ENCODE data around the gene INIP. TPM values are rescaled to one million over a fixed set of nuclear protein-coding genes. Genes with fewer than 3 reads are reported as not detected.

INIP gene
- total and polyA plus RNA-seq, 7 experiments from 2014 or later = 13.8 to 63.1 (median 32.2) TPM

GRCh38 chr9:112754578-112754977 is 36.7 kb upstream of the INIP start:
- H3K4me3 Mint-ChIP-seq = peak overlapping the region; percentile 49 to 84 (median 66)
- peaks cover 0 to 4% (median 0%) of the 10 kb centered on the region in 5 donors for H3K27me3 Mint-ChIP-seq
- peaks cover 47 to 49% of the 10 kb centered on the region in 2 donors for H3K4me1 ChIP-seq (ENCODE audit: control insufficient read depth in 2 of 2, insufficient read depth in 2 of 2, low read length in 2 of 2)
- no peaks in the 10 kb centered on the region for H3K9me3 Mint-ChIP-seq
- H3K4me3 ChIP-seq (ENCODE audit: low read length) = no peak overlapping the region
- H3K9me3 ChIP-seq (ENCODE audit: control insufficient read depth in 2 of 3, low read length in 3 of 3) = no peaks in the 10 kb centered on the region
- DNase-seq (peak in 7 of 9 donors; percentile 22 to 45 (median 39)), ATAC-seq (peak; percentile 36)
- H3K4me1 Mint-ChIP-seq = peaks cover 65 to 85% (median 76%) of the 10 kb centered on the region in 7 donors
- peak overlapping the region; percentile 7 to 87 (median 56) for H3K27ac Mint-ChIP-seq
- intact Hi-C loops (cut with micrococcal nuclease) = loop anchor here in 1 of 2 donors (1.0 to 10.0 kb wide), 5 partner anchors 16 to 1270 kb away; partner anchors contain the start of genes ECPAS, PTBP3 and UGCG
- H3K27ac ChIP-seq (ENCODE audit: low read depth, low read length) = no peak overlapping the region
- ChIA-PET CTCF (no interaction called here), POLR2A (interaction anchor here (1.2 kb wide), 1 partner anchor 375 kb away, joined by 3 read pairs; no protein-coding TSS in a partner anchor)
- peaks cover 0 to 4% (median 0%) of the 10 kb centered on the region in 3 experiments for H3K36me3 ChIP-seq (ENCODE audit: control insufficient read depth in 2 of 3, insufficient read depth in 3 of 3, low read length in 3 of 3)
- H3K36me3 Mint-ChIP-seq = peaks cover 0 to 25% (median 9%) of the 10 kb centered on the region in 5 donors
- no peaks in the 10 kb centered on the region for H3K27me3 ChIP-seq (ENCODE audit: control insufficient read depth in 2 of 2, insufficient read depth in 2 of 2, low read length in 2 of 2)

GRCh38 chr9:112753725-112754124 is 35.8 kb upstream of the INIP start:
- H3K27ac Mint-ChIP-seq = peak overlapping the region in 6 of 9 donors; percentile 10 to 62 (median 26)
- CTCF ChIA-PET = no interaction called here
- POLR2A ChIA-PET = interaction anchor here (1.2 kb wide), 1 partner anchor 375 kb away, joined by 3 read pairs; no protein-coding TSS in a partner anchor
- no peak overlapping the region for H3K27ac ChIP-seq (ENCODE audit: low read depth, low read length)
- H3K9me3 Mint-ChIP-seq = no peaks in the 10 kb centered on the region
- H3K36me3 ChIP-seq (ENCODE audit: control insufficient read depth in 2 of 3, insufficient read depth in 3 of 3, low read length in 3 of 3) = peaks cover 0 to 4% (median 0%) of the 10 kb centered on the region in 3 experiments
- peaks cover 51 to 53% of the 10 kb centered on the region in 2 donors for H3K4me1 ChIP-seq (ENCODE audit: control insufficient read depth in 2 of 2, insufficient read depth in 2 of 2, low read length in 2 of 2)
- peaks cover 63 to 86% (median 78%) of the 10 kb centered on the region in 7 donors for H3K4me1 Mint-ChIP-seq
- no peaks in the 10 kb centered on the region for H3K27me3 ChIP-seq (ENCODE audit: control insufficient read depth in 2 of 2, insufficient read depth in 2 of 2, low read length in 2 of 2)
- ATAC-seq (no peak), DNase-seq (no peak)
- H3K4me3 Mint-ChIP-seq = peak overlapping the region in 6 of 10 donors; percentile 6 to 65 (median 32)
- no peak overlapping the region for H3K4me3 ChIP-seq (ENCODE audit: low read length)
- peaks cover 0 to 20% (median 5%) of the 10 kb centered on the region in 5 donors for H3K36me3 Mint-ChIP-seq
- intact Hi-C loops (cut with micrococcal nuclease) = loop anchor here in 1 of 2 donors (1.0 to 10.0 kb wide), 5 partner anchors 17 to 1269 kb away; partner anchors contain the start of genes ECPAS, PTBP3 and UGCG
- H3K9me3 ChIP-seq (ENCODE audit: control insufficient read depth in 2 of 3, low read length in 3 of 3) = no peaks in the 10 kb centered on the region
- H3K27me3 Mint-ChIP-seq = peaks cover 0 to 4% (median 0%) of the 10 kb centered on the region in 5 donors

GRCh38 chr9:112752334-112753125 is 34.6 kb upstream of the INIP start:
- no peaks in the 10 kb centered on the region for H3K9me3 ChIP-seq (ENCODE audit: control insufficient read depth in 2 of 3, low read length in 3 of 3)
- no peak overlapping the region for H3K27ac ChIP-seq (ENCODE audit: low read depth, low read length)
- Mint-ChIP-seq H3K36me3 (peaks cover 0 to 12% (median 0%) of the 10 kb centered on the region in 5 donors), H3K4me1 (peaks cover 60 to 84% (median 74%) of the 10 kb centered on the region in 7 donors), H3K4me3 (peak overlapping the region; percentile 62 to 93 (median 89)), H3K27me3 (peaks cover 0 to 4% (median 0%) of the 10 kb centered on the region in 5 donors), H3K27ac (peak overlapping the region in 4 of 9 donors; percentile 12 to 82 (median 46)), H3K9me3 (no peaks in the 10 kb centered on the region)
- H3K4me1 ChIP-seq (ENCODE audit: control insufficient read depth in 2 of 2, insufficient read depth in 2 of 2, low read length in 2 of 2) = peaks cover 51 to 53% of the 10 kb centered on the region in 2 donors
- no peak overlapping the region for H3K4me3 ChIP-seq (ENCODE audit: low read length)
- H3K36me3 ChIP-seq (ENCODE audit: control insufficient read depth in 2 of 3, insufficient read depth in 3 of 3, low read length in 3 of 3) = peaks cover 0 to 4% (median 0%) of the 10 kb centered on the region in 3 experiments
- CTCF ChIA-PET = no interaction called here
- intact Hi-C loops (cut with micrococcal nuclease) = loop anchor here in 1 of 2 donors (5.0 to 10.0 kb wide), 3 partner anchors 420 to 1268 kb away; partner anchors contain the start of genes ECPAS, PTBP3 and UGCG
- ATAC-seq (no peak), DNase-seq (no peak)
- H3K27me3 ChIP-seq (ENCODE audit: control insufficient read depth in 2 of 2, insufficient read depth in 2 of 2, low read length in 2 of 2) = no peaks in the 10 kb centered on the region
- POLR2A ChIA-PET = interaction anchor here (6.7 kb wide), 1 partner anchor 34 kb away, joined by 45 read pairs; the partner anchor contains the start of gene INIP

DNA sequence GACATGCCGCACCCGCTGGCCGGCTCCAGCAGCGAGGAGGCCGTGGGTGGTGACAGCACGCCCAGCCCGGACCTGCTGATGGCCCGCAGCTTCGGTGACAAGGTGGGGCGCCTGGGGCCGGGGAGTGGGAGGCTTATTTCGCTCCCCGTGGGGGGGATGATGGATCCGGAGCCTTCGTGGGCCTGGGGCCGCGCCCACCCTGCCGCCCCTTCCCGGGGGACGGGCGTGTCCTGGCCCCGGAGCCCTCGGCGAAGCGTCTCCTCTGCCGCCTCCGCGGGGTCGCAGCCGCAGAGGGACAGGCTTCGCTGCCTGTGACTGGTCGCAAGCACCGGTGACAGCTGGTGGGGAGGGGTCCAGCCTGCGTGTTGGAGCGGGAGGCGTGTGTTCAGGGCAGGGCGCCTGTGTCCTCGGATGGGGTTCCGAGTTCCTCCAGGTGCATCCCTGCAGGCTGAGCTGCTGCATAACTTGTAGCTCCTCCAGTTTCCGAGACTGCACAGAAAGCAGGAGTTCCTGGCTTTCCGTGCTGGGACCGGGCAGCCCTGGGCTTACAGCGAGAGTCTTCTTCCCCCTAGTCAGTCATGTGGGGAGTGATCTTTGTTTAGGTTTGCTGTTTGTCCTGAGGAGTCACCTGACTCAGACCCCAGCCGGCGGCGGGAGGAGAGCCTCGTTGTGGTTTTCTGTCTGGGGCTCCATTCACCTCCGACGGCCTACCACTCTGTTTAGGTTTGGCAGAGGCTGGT is 33.3 kb upstream of the INIP start:
- peak in 8 of 9 donors; percentile 10 to 45 (median 22) for DNase-seq
- Mint-ChIP-seq H3K36me3 (peaks cover 0 to 9% (median 0%) of the 10 kb centered on the region in 5 donors), H3K9me3 (no peaks in the 10 kb centered on the region), H3K4me1 (peaks cover 49 to 76% (median 70%) of the 10 kb centered on the region in 7 donors), H3K27ac (peak overlapping the region; percentile 43 to 90 (median 80)), H3K27me3 (peaks cover 0 to 4% (median 0%) of the 10 kb centered on the region in 5 donors), H3K4me3 (peak overlapping the region; percentile 84 to 93 (median 89))
- H3K36me3 ChIP-seq (ENCODE audit: control insufficient read depth in 2 of 3, insufficient read depth in 3 of 3, low read length in 3 of 3) = peaks cover 0 to 4% (median 0%) of the 10 kb centered on the region in 3 experiments
- ChIA-PET CTCF (interaction anchor here (1.1 kb wide), 1 partner anchor 31 kb away, joined by 3 read pairs; no protein-coding TSS in a partner anchor), POLR2A (interaction anchor here (0.5 to 6.7 kb wide), 4 partner anchors 33 to 1120 kb away, joined by 3 to 45 read pairs (median 6); partner anchors contain the start of genes DNAJC25, INIP and KIAA1958)
- peak overlapping the region; percentile 68 for H3K27ac ChIP-seq (ENCODE audit: low read depth, low read length)
- H3K4me3 ChIP-seq (ENCODE audit: low read length) = peak overlapping the region; percentile 70
- H3K27me3 ChIP-seq (ENCODE audit: control insufficient read depth in 2 of 2, insufficient read depth in 2 of 2, low read length in 2 of 2) = no peaks in the 10 kb centered on the region
- H3K9me3 ChIP-seq (ENCODE audit: control insufficient read depth in 2 of 3, low read length in 3 of 3) = no peaks in the 10 kb centered on the region
- peak; percentile 7 for ATAC-seq
- intact Hi-C loops (cut with micrococcal nuclease) = loop anchor here (1.0 to 10.0 kb wide), 9 partner anchors 42 to 1266 kb away; partner anchors contain the start of genes UGCG (in 2 of the 2), DNAJC25 (in 1 of the 2), ECPAS (in 1 of the 2) and HSDL2 (in 1 of the 2)
- peaks cover 51 to 53% of the 10 kb centered on the region in 2 donors for H3K4me1 ChIP-seq (ENCODE audit: control insufficient read depth in 2 of 2, insufficient read depth in 2 of 2, low read length in 2 of 2)

DNA sequence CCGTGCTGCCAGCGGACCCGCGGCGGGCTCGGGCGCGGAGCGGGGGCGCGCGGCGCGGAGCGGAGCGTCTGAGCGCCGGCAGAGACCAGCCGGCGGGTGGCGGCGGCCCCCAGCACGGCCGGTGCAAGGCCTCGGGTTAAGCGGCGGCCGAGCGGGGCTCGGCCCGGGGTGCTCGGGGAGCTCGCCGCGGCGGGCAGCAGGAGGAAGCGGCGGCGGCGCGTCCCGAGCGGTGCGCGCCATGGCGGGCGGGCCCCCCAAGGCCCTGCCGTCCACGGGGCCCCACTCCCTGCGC is 32.8 kb upstream of the INIP start:
- Histone ChIP-seq H3K27me3 (ENCODE audit: control insufficient read depth in 2 of 2, insufficient read depth in 2 of 2, low read length in 2 of 2) (no peaks in the 10 kb centered on the region), H3K36me3 (ENCODE audit: control insufficient read depth in 2 of 3, insufficient read depth in 3 of 3, low read length in 3 of 3) (peaks cover 0 to 4% (median 0%) of the 10 kb centered on the region in 3 experiments), H3K4me3 (ENCODE audit: low read length) (peak overlapping the region; percentile 70), H3K27ac (ENCODE audit: low read depth, low read length) (peak overlapping the region; percentile 68), H3K9me3 (ENCODE audit: control insufficient read depth in 2 of 3, low read length in 3 of 3) (no peaks in the 10 kb centered on the region), H3K4me1 (ENCODE audit: control insufficient read depth in 2 of 2, insufficient read depth in 2 of 2, low read length in 2 of 2) (peaks cover 50 to 51% of the 10 kb centered on the region in 2 donors)
- ChIA-PET CTCF (interaction anchor here (1.0 to 1.1 kb wide), 2 partner anchors 21 to 31 kb away, joined by 3 read pairs; no protein-coding TSS in a partner anchor), POLR2A (interaction anchor here (1.1 to 6.7 kb wide), 4 partner anchors 24 to 1120 kb away, joined by 3 to 45 read pairs (median 4); partner anchors contain the start of genes DNAJC25, INIP and KIAA1958)
- intact Hi-C loops (cut with micrococcal nuclease) = loop anchor here (1.0 to 10.0 kb wide), 15 partner anchors 32 to 1266 kb away; partner anchors contain the start of genes DNAJC25 (in 2 of the 2), INIP (in 2 of the 2), KIAA1958 (in 2 of the 2) and PTBP3 (in 2 of the 2)
- peak overlapping the region in 2 of 9 donors; percentile 90 to 98 for H3K27ac Mint-ChIP-seq
- peak overlapping the region in 3 of 10 donors; percentile 84 to 94 (median 88) for H3K4me3 Mint-ChIP-seq
- H3K4me1 Mint-ChIP-seq = peaks cover 44 to 71% (median 65%) of the 10 kb centered on the region in 7 donors
- no peaks in the 10 kb centered on the region for H3K9me3 Mint-ChIP-seq
- ATAC-seq = no peak
- H3K27me3 Mint-ChIP-seq = peaks cover 0 to 4% (median 0%) of the 10 kb centered on the region in 5 donors
- DNase-seq = no peak
- peaks cover 0 to 9% (median 0%) of the 10 kb centered on the region in 5 donors for H3K36me3 Mint-ChIP-seq
